Measurements from ENCODE around the gene MECR. TPM values are rescaled to one million over a fixed set of nuclear protein-coding genes. Genes with fewer than 3 reads are reported as not detected.
"Not testable (repeated sequence)": the region's sequence is repeated elsewhere in the genome, so short reads cannot be mapped to it uniquely, and the experiment has no call there.

The MECR gene
- total RNA-seq, 2 experiments from 2014 or later, result 42.0 to 42.7 TPM

- Mint-ChIP-seq H3K27ac (no peak overlapping the region), H3K4me1 (no peaks in the 10 kb centered on the region), H3K36me3 (no peaks in the 10 kb centered on the region), H3K4me3 (no peak overlapping the region), H3K27me3 (peaks cover 18% of the 10 kb centered on the region), H3K9me3 (no peaks in the 10 kb centered on the region)
- DNase-seq, result no peak
These were observed 15.1 kb upstream of the MECR start for GRCh38 chr1:29245876-29246275.

DNA sequence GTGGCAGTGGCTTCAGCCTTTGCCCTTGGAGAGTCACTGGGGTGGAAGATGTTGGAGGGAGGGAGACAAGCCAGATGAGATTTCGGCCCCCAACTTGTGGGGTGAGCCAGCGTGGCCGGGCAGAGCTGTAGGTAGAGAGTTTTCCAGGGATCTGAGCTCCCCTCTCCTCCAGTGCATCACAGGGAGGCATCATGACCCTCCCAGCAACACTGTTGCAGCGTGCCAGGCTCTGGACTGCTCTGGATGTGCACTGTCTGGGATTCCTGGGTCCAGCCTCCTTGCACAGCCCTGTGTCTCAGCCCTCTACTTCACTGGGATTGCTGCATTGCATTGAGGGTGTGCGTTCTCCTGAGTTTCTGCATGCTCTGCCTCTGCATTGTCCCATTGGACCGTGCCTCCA is 14.5 kb upstream of the MECR start:
- Mint-ChIP-seq H3K9me3 (no peaks in the 10 kb centered on the region), H3K27me3 (peaks cover 21% of the 10 kb centered on the region), H3K27ac (no peak overlapping the region), H3K4me3 (no peak overlapping the region), H3K36me3 (no peaks in the 10 kb centered on the region), H3K4me1 (no peaks in the 10 kb centered on the region)
- no peak for DNase-seq

GRCh38 chr1:29243871-29244200 is 13.1 kb upstream of the MECR start:
- no peaks in the 10 kb centered on the region for H3K4me1 Mint-ChIP-seq
- peaks cover 36% of the 10 kb centered on the region for H3K27me3 Mint-ChIP-seq
- H3K4me3 Mint-ChIP-seq, result no peak overlapping the region
- no peaks in the 10 kb centered on the region for H3K9me3 Mint-ChIP-seq
- DNase-seq, result no peak
- H3K36me3 Mint-ChIP-seq, result no peaks in the 10 kb centered on the region
- H3K27ac Mint-ChIP-seq, result no peak overlapping the region

DNA sequence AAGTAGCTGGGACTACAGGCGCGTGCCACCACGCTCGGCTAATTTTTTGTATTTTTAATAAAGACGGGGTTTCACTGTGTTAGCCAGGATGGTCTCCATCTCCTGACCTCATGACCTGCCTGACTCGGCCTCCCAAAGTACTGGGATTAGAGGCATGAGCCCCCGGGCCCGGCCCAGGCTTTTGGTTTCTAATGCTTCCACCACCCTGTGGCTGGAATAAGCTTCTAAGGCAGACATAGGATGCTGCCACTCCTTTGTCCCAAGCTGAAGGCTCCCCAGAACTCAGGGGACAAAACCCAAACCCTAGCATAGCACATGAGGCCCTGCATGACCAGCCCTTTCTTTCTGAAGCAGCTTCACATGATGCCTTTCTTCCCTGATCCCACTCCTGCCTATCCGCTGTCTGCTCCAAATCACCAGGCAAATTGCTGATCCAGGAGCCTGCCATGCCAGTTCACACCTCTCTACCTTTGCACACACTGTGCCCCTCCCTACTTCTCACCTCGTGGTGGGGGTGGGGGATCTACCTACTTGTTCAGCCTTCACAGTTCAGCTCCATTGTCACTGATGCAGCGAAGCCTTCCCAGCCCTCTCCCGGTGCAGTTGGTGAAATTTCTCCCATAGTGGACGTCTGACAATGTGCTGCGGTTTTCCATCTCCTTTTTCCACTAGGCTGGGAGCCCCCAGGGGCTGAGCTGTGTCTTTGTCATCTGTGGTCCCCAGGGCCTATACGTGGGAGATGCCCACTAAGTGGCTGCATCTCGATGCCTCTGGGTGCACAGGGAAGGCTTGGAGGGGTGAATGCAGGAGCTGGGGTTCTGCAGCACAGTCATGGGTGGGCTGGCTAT is 12.5 kb upstream of the MECR start:
- Mint-ChIP-seq H3K36me3 (no peaks in the 10 kb centered on the region), H3K9me3 (no peaks in the 10 kb centered on the region), H3K4me1 (peaks cover 3% of the 10 kb centered on the region), H3K27me3 (peaks cover 41% of the 10 kb centered on the region), H3K27ac (no peak overlapping the region), H3K4me3 (no peak overlapping the region)
- DNase-seq, result no peak

DNA sequence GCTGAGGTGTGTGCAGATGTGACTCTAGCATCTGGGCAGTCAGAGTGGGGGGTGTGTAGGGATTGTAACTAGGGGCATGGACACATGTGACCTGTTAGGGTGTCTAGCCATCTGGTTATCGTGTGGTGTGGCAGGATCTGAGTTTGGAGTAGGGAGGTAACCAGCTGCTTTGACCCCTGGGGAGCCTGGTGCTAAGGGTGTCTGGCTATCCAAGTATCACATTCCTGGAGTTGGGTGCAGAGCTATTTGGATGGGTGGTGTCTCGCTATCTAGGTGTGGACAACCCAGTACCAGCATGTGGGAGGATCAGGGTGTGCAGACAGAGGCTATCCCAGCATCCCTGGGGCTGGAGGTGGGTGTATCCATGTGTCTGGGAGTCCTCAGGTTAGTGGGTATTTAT is 10.3 kb upstream of the MECR start:
- Mint-ChIP-seq H3K27me3 (peaks cover 50% of the 10 kb centered on the region), H3K4me1 (peaks cover 12% of the 10 kb centered on the region), H3K36me3 (no peaks in the 10 kb centered on the region), H3K4me3 (no peak overlapping the region), H3K27ac (no peak overlapping the region), H3K9me3 (no peaks in the 10 kb centered on the region)
- DNase-seq, result no peak

GRCh38 chr1:29240400-29240837 is 9.7 kb upstream of the MECR start:
- H3K27me3 Mint-ChIP-seq, result peaks cover 56% of the 10 kb centered on the region
- peaks cover 15% of the 10 kb centered on the region for H3K4me1 Mint-ChIP-seq
- no peak overlapping the region for H3K27ac Mint-ChIP-seq
- DNase-seq, result no peak
- no peaks in the 10 kb centered on the region for H3K9me3 Mint-ChIP-seq
- H3K4me3 Mint-ChIP-seq, result no peak overlapping the region
- no peaks in the 10 kb centered on the region for H3K36me3 Mint-ChIP-seq

DNA sequence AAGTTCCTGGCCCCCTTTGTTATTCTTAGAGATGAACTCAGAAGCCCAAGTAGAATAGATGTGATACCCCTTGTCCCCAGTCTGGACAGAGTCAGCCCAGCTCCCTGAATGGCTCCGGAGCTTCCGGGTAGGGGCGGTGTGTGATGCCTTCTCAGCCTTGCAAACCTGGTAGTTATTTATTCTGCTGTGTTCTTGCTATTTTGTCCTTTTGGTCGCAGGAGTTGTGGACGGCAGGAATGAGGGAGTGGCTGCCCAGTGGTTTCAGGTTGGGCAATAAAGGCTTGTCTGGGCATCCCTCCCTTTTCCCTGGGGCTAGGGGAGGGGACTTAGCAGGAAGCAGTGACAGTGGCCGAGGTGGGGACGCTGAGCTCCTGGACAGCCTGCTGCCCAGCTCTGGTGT is 8.4 kb upstream of the MECR start:
- Mint-ChIP-seq H3K4me1 (peaks cover 15% of the 10 kb centered on the region), H3K4me3 (no peak overlapping the region), H3K27me3 (peaks cover 59% of the 10 kb centered on the region), H3K36me3 (no peaks in the 10 kb centered on the region), H3K9me3 (no peaks in the 10 kb centered on the region), H3K27ac (no peak overlapping the region)
- DNase-seq, result no peak

DNA sequence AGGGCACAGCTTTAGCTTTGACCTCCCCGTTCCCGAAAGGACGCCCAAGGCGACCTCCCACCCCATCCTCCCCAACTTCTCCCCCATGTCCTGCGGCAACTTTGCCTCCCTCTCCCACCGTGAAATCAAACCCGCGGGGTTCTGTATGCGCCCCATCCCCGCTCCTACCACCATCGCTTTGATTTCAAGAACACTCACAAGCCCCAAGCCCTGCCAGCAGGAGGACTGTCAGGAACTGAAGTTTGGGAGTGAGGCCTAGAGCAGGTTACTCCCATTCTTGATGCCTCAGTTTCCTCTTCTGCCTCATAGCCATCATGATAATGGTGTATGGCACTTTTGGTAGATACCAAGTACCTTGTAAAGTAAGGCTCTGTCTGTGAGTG is 7.9 kb upstream of the MECR start:
- peak overlapping the region; percentile 56 for H3K4me3 Mint-ChIP-seq
- H3K9me3 Mint-ChIP-seq, result no peaks in the 10 kb centered on the region
- no peaks in the 10 kb centered on the region for H3K36me3 Mint-ChIP-seq
- H3K4me1 Mint-ChIP-seq, result peaks cover 15% of the 10 kb centered on the region
- no peak for DNase-seq
- H3K27ac Mint-ChIP-seq, result no peak overlapping the region
- H3K27me3 Mint-ChIP-seq, result peaks cover 59% of the 10 kb centered on the region

- H3K9me3 Mint-ChIP-seq, result no peaks in the 10 kb centered on the region
- peaks cover 59% of the 10 kb centered on the region for H3K27me3 Mint-ChIP-seq
- peak overlapping the region; percentile 67 for H3K4me3 Mint-ChIP-seq
- peaks cover 15% of the 10 kb centered on the region for H3K4me1 Mint-ChIP-seq
- no peaks in the 10 kb centered on the region for H3K36me3 Mint-ChIP-seq
- H3K27ac Mint-ChIP-seq, result no peak overlapping the region
- no peak for DNase-seq
These were observed 7.3 kb upstream of the MECR start for GRCh38 chr1:29237852-29238619.

DNA sequence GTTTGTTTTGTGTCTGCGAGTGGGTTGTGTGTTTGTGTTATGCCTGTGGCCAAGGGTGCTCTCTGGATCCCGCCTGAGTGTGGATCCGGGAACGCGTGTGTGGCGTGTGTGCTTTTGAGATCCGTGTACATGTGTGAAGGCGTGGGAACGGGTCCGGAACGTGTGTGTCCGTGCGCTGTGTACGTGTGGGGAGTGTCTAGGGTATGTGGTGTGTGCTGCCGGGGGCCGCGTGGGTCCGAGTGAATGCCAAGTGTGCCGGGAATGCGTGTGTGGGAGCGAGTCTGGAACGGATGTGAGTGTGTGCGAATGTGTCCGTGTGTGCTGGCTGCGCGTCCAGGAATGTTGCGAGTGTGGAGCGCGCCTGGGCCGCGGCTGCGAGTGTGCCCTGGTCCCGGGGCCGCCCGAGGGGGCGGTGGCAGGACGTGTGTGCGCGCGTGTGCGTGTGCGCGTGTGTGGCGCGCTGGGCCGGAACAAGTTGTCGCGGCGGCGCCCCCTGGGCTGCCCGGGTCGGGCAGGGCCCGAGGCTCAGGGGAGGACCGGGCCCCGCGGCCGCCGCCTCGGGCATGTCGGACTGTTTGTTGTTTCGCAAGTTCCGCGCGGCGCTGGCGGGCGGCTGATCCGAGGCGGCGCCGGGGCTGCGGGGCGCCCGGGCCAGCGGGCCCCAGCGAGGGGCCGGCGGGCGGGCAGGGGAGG is 6.5 kb upstream of the MECR start:
- Mint-ChIP-seq H3K36me3 (no peaks in the 10 kb centered on the region), H3K4me3 (peak overlapping the region; percentile 67), H3K27ac (no peak overlapping the region), H3K9me3 (no peaks in the 10 kb centered on the region), H3K27me3 (peaks cover 59% of the 10 kb centered on the region), H3K4me1 (peaks cover 15% of the 10 kb centered on the region)
- peak; percentile 15 for DNase-seq

DNA sequence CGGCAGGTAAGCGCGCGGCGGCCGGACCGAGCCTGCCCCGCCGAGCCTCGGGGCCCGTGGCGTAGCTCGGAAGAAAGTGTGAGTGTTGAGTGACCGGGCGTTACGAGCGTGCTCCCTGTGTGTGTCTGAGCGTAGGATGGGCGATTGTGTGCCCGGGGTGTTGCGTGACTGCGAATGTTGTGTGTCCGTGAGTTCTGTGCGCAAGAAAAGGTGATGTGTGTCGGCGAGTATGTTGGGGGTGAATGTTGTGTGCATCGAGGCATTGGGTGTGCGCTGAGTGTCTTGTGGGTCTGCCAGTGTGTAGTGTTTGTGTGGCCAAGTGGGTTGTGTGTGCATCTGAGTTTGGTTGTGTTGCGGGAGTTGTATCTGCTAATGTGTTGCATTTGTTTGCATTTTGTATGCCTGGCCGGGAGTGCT is 6.0 kb upstream of the MECR start:
- DNase-seq, result no peak

DNA sequence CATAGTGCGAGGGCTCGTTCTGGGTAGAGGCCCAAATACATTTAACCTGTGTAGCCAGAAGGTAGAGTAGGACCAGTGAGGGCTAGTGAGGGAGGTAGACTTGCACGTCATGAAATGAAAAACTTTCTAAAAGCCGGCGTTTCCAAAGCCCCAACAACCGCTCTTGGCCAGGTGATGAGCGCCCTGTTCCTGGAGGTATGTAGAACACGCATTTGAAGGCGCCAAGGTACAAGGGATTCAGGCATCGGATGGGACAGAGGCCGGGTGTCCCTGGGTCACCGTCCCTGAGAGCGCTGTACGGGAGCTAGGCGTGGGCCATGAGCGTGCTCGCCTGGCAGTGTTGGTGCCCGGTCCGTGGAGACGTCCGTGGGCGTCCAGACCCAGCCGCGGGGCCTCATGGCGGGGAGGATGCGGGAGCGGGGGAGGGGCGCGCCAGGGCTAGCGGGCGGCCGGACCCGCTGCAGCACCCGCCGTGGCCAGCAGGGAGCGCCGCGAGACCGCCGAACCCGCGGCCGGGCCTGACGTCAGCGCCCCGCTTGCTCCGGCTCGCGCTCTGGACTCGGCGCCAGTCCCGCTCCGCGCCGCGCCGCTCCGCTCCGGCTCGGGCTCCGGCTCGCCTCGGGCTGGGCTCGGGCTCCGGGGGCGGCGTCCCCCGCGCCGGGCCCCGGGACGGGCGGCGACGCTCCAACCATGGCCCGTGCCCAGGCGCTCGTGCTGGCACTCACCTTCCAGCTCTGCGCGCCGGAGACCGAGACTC is 5.4 kb upstream of the MECR start, which contains the start of gene PTPRU:
Gene PTPRU (plus strand): TSS at position 568 of the 757 bp plus-strand sequence. CDS start 123 bp downstream, at position 691.
- Mint-ChIP-seq H3K27ac (no peak within 1 kb of the TSS), H3K27me3 (peaks cover 49% of the 10 kb centered on the region), H3K36me3 (no peaks in the 10 kb centered on the region), H3K9me3 (no peaks in the 10 kb centered on the region), H3K4me1 (peaks cover 19% of the 10 kb centered on the region), H3K4me3 (peak within 1 kb of the TSS; percentile 67)
- peak; percentile 88 for DNase-seq

More for the DNA sequence above, 6.0 kb upstream of the MECR start:
- peaks cover 15% of the 10 kb centered on the region for H3K4me1 Mint-ChIP-seq
- no peaks in the 10 kb centered on the region for H3K9me3 Mint-ChIP-seq
- no peaks in the 10 kb centered on the region for H3K36me3 Mint-ChIP-seq
- H3K27me3 Mint-ChIP-seq, result peaks cover 55% of the 10 kb centered on the region
- H3K4me3 Mint-ChIP-seq, result peak overlapping the region; percentile 67
- no peak overlapping the region for H3K27ac Mint-ChIP-seq

DNA sequence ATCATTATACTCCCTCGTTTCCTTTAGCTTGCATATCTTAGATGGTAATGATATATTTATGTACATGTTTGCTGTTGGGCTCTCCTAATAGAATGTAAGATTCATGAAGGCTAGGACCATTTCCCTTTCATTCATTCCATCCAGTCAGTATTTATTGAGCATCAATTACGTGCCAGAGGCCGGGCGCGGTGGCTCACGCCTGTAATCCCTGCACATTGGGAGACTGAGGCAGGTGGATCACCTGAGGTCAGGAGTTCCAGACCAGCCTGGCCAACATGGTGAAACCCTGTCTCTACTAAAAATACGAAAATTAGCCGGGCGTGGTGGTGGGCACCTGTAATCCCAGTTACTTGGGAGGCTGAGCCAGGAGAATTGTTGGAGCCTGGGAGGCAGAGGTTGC is 4.1 kb upstream of the MECR start:
- H3K27me3 Mint-ChIP-seq, result peaks cover 39% of the 10 kb centered on the region
- H3K36me3 Mint-ChIP-seq, H3K27ac Mint-ChIP-seq, DNase-seq, H3K9me3 Mint-ChIP-seq, H3K4me3 Mint-ChIP-seq: not testable (repeated sequence)
- H3K4me1 Mint-ChIP-seq, result peaks cover 23% of the 10 kb centered on the region

DNA sequence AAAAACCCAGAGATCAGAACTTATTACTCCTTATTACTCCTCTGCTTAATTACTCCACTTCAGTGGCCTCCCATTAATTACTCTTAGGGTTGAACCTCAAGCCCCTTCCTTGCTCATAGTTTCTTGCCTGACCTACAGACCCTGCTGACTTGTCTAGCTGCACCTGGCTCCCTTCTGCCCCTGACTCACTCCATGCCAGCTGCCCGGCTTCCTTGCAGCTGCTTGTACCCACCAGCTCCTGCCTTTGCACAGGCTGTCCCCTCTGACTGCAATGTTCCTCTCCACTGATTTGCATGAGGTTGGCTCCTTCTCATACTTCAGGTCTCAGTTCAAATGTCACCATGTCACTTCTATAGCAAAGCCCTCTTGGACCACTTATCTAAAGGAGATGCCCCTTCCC is 3.7 kb upstream of the MECR start:
- H3K36me3 Mint-ChIP-seq, result no peaks in the 10 kb centered on the region
- H3K4me3 Mint-ChIP-seq, result no peak overlapping the region
- no peaks in the 10 kb centered on the region for H3K9me3 Mint-ChIP-seq
- H3K4me1 Mint-ChIP-seq, result peaks cover 27% of the 10 kb centered on the region
- no peak for DNase-seq
- no peak overlapping the region for H3K27ac Mint-ChIP-seq
- H3K27me3 Mint-ChIP-seq, result peaks cover 35% of the 10 kb centered on the region

Measured in activated naive CD8-positive, alpha-beta T cell treated with anti-CD3 and anti-CD28 coated beads for 36 hours (primary cell).